Medulla oblongata (tissue), 1 donor: Measurements from ENCODE around the gene SYT1.

Experiments used
- DNase-seq: peaks from one replicate; pipeline ENCODE4 v3.0.0-alpha.2; 2015; ENCODE audit errors: extremely low spot score

SYT1 gene

DNA sequence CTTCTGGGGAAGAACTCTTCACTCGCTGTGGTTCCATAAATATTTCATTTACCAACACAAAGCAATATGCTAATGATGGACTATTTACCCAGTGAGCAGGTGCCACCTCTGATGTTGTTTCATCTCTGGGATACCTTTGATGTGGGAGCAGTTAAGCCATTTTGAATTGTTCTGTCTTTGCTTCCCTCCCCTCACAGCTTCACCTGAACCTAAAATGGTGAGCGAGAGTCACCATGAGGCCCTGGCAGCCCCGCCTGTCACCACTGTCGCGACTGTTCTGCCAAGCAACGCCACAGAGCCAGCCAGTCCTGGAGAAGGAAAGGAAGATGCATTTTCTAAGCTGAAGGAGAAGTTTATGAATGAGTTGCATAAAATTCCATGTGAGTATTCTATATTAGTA is 352.7 kb downstream of the SYT1 start:
- no peak for DNase-seq

DNA sequence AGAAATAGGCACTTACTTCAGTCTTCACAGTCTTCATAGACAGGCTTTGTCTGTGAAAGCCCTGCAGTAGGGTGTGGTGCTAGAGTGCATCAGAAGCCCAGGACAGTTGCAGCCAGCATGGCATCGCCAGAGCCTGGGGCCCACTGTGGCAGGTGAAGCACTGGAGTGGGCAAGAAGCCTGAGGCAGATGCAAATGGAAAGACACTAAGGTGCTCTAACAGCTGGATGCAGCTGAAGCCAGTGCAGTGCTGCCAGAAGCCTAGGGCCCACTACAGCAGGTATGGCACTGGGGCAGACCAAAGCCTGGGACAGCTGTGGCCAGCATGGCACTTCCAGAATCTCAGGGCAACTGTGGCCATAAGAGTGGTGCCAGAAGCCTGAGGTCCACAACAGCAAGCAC is 358.6 kb downstream of the SYT1 start:
- no peak for DNase-seq

DNA sequence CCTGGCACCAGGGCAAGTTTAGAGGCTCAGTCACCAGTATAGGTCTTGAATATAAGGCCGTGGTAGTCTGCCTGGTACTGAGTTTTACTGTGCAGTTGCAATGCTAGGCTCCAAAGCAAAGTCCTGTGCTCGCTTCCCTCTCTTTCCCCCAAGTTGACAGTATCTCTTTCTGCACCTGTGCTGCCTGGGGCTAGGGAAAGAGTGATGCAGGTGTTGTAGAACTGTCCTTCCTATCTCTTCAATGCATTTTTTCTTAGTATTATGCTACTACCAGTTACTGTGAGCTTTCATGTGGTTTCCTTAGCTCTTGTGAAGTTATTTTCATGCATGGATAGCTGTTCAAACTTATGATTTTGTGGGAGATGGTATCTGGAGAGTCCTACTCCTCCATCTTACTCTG is 359.2 kb downstream of the SYT1 start:
- DNase-seq = no peak

DNA sequence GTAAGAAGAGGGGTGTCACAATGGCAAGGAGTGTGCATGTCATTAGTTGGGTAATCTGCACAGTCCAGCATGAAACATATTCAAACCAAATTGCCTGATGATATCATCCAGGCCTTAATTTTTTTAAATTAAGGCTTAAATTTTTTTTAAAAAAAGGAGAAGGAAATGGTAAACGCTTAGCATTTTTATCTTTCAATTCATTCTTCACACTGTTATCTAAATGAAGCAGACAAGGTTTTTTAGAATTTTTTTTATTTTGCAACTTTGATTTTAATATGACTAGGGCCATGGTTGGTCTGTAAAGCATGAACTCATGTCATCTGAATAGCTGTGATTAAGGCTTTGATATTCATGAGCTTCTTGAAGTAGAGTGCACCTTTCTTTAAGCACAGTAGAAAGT is 362.5 kb downstream of the SYT1 start:
- DNase-seq = no peak

DNA sequence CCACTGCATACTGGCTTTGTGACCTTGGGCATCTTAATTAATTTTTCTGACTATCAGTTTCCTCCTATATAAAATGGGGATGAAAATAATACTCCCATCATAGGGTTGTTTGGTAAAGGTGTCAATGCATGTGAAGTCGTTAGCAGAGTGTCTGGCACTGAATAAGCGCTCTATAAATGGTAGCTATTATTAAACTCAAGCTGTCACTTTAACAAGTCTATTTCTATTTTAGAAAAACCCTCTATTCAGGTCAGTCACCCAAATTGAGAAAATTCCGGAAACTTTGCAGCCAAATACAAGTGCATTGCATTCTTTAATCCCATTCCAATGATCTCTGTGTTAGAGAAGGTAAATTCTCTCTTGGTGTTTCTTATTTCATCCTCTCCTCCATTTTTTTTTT is 363.1 kb downstream of the SYT1 start:
- DNase-seq = no peak

DNA sequence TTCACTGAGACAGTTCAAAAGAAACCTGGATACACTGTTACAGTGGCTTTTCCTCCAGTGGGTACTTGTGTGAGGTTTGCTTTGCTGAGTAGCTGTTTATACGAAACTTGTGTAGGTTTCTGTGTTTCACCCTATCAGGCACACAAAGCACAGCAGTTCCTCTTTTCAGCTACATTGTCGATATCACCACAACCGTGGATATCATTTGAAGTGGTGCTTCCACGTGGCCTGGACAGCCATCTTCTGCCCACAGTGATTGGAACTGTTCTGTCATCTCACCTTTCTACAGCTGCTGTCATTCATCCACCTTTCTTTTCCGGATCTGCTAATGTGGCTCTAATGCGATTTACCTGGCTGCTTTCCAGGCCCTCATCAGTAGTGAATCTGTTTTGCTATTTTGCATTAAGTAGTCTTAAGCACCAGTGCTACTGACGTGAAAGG is 368.8 kb downstream of the SYT1 start:
- DNase-seq = no peak

DNA sequence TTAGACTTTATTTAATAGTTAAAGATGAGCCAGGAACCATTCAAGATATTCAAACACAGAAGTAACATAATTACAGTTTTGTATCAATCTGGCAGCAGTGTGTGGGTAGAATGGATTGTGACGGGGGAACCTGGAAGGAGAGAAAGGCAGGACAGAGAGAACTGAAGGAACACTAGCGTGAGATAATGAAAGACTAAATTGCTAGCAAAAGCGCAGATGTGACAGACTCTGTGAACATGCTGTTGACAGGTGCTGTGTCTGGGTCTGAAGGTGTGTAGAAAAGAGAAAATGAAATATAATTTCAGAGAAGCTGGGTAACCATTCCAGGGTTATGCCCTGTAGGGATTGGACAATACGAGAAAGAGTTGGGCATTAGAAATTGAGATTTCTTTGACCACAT is 372.3 kb downstream of the SYT1 start:
- no peak for DNase-seq

DNA sequence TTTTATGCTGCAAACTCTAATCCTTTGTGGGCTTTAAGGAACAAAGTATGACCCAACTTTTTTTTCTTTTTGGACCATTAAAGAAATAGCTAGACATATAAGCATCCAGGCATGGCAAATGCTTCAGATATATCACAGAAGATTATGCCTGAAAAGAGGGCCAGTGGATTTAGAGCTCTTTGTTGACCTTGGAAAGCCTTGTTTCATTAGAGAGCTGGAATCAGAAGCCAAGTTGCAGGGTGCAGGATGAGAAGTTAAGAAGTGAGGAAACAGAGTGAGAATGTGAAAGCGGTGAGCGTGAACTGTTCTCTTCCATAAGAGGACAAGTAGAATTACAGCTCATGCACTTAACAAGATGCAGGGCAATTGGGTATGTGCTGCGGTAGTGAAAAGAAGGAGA is 373.7 kb downstream of the SYT1 start:
- no peak for DNase-seq

DNA sequence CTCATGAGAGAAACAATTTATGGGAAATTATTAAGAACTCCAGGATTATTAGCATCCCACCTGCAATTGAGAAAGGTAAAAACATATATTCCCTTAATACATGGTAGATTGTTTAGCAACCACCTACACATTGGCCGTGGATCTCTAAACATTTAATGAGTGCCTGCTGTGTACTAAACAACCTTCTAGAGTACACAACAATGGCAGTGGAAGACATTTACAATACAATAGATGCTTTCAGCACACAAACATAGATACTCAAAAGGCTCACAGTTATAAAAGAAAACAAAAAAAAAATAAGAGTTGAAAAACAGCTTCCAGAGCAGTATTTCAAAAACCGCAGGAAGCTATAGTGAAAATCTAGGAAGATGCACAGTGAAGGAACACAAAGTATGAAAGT is 382.9 kb downstream of the SYT1 start:
- DNase-seq = no peak

DNA sequence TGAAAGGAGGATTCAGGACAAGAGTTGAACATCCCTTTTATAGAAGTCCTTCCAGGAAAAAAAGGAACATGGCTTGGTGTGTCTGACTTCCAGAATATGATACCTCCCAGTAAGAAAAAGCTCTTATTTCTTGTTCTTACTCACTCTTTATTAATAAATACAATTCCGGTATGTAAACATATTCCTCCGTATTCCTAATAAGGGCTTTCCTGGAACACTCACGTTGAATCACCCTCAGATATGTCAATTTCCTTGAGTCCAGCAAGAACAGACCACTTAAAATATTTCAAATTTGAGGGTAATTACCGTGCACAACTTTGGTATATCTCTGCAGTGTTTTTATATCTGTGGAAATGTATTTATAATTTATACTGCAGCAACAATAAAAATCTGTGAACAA is 385.6 kb downstream of the SYT1 start:
- DNase-seq = no peak

DNA sequence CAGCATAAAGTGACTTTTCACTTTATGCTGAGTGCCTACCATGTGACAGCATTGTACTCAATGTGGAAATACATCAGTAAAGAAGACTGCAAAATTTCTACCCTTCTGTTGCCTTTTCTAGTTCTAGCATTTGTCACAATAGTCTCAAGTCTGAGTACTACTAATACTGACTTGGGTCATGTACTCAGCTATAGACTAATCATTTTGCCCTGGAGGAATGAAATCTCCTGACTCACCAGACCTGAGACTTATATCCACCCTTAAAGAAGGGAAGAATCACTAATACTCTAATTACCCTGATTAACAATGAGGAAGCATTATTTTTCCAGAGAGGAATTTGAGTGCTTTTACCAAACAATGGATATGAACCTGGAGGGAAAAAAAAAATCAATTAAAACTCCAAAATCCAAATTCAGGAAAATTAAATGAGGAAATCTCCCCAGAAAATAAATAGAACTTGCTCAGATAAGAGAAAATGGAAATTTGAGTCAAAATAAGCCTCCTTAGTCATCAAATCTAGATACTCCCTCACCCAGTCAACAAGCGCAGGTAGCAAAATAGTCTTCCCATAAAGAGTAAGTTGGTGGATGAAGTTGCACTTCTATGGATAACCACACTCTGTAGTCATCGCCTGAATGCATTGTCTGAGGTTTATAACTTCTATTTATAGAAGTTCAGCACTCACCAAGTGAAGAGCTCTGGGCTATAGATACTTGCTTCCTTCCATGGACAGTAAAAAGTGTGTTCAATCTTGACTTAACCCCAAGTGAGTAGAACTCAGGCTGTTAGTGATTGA is 386.6 kb downstream of the SYT1 start:
- no peak for DNase-seq

DNA sequence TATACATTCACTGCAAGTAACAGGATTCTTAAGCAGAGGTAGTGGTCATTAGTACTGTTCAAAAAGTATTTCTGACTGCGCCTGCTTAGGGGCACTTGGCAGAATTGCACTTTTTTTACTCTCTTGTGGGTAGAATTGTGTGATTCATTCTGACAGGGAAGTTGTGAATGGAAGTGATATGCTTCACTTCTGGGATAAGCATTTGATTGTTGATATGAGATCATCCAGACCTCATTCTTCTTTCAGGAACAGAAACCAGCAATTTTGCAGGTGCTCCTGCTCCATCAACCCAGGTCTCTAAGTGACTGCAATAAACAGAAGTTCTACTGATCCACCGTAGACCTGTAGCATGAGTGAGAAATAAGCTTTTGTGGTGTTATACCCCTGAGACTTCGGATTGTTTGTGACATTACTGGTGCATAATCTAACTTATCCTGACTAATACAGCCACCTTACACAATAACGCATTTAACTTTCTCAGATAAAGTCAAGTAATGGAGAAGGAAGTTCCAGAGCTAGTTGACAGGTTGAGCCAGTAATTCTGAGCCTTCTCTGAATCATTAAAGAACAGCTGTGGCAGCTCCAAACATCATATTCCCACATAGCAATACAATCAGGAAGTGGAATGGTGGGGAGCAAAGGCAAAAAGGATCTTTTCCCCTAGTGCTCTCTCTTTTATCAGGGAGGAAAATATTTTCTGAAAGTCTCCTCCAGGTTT is 387.9 kb downstream of the SYT1 start:
- no peak for DNase-seq

DNA sequence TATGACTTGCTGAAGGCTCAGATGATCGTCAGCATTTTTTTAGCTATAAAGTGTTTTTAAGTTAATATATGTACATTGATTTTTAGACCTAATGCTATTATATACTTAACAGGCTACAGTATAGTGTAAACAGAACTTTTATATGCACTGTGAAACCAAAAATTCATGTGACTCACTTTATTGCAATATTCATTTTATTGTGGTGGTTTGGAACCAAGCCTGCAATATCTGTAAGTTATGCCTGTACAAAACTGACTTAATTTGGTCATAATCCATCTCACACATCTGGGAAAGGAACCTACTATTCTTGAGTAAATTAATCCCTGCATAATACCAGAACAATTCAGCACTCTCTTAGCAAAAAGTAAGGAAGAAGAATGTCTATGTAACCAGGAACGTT is 390.7 kb downstream of the SYT1 start:
- DNase-seq = no peak

DNA sequence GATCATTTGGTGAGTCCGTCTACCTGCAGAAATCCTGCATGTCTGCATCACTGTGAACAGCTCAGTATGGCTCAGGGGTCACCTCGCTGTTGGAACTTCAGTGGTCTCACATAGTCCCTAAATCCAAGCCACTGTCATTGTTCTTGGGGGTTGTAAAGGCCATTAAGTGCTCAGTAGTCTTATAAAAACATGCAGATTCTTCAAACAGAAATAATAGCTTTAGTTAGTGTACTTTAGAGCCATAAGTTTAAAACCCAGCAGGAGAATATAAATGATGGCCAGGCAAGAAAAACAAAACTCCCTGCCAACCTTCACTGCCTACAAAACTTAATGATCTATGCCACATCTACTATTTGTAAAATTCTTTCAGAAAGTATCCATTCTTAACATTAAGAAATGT is 396.3 kb downstream of the SYT1 start:
- no peak for DNase-seq

DNA sequence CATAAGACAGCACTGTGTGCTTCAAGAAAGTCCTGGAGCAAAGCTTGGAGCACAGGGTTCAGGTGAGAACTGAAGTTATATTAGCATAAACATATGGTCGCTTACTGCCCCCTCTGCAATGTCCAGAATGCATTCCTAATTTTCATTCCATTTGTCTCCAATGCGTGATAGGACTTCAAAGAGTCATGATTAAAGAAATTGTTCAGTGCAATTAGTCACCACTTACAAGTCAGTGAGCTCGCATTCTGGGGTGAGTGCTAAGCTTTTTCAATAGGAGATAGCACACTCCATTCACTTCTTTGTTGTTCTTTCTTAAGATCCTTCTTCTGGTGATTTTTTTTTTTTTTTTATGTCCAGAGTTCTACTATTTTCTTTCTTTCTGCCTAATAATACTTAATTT is 398.4 kb downstream of the SYT1 start:
- no peak for DNase-seq

DNA sequence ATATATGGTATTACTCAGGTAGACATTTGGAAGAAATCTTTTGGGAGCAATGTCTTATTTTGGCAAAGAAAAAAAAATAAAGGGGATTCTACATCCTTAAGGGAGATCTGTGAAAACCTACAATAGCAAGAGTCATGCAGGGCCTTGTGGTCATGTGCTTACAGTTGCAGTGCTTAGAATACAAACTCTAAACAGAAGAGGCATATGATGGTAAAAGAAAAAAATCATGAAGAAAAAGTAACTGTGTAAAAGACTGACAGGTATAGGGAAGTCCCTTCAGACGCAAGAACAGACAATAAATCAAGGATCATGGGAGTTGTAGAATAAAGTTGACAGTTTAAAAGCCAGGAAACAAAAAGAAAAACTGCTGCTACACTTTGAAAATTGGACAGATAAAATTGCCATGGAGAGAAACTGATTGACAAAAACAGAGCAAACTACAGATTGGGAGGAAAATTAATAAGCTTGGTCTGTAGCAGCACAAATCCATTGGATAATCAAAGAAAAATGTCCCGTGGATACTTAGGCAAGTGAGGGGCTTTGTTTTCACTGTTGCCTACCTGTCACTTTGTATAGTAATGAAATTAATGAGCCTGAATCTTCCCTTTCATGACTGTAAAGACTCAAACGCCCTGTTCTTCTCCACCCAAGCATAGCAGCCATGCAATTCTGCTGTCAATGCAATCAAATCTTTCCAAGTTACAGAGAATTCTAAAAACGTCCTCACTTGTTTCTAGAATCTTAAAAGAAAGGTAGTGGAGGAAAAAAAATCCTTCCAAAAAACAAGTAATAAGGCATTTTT is 402.0 kb downstream of the SYT1 start:
- DNase-seq = no peak

DNA sequence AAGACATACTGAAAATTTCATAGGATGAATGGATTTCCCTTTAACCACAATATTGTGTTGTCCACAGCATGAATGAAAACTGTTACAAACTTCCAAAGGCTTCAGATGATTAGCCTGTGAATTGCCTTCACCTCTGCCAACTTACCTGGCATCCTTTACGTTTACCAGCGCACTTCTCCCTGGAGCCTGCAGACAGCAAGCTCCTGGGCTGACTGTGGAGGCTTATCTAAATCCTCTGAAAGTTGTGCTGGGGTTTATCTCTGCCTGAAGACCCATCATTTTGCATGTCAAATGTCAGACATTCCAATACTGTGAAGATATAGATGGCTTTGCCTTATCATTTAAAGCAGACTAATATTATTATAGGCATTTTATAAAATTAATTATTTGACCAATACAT is 403.0 kb downstream of the SYT1 start:
- DNase-seq = no peak

DNA sequence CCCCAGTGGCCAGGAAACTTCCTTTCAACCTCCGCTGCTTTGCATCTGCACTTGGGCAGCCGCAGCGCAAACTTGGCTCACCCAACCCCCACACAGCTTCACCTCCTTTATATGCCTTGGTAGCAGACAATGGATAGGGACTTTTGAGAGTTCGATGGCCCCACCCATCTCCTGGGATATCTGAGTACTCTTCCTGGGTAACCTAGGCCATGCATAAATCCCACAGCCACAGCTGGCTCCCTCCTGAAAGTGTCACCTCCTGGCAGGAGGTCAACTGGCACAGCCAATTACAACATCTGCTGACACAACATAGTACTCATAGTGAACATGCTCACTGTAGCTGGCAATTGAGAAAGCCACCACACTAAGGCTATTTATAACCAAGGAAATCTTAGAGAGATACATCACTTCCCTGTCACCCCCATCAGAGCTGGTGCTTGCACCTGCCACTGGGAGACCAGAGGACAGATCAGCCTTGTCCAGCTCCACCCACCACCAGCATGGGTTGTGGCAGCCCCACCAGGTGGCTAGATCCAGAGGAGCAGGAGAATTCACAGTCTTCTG is 410.0 kb downstream of the SYT1 start:
- no peak for DNase-seq

DNA sequence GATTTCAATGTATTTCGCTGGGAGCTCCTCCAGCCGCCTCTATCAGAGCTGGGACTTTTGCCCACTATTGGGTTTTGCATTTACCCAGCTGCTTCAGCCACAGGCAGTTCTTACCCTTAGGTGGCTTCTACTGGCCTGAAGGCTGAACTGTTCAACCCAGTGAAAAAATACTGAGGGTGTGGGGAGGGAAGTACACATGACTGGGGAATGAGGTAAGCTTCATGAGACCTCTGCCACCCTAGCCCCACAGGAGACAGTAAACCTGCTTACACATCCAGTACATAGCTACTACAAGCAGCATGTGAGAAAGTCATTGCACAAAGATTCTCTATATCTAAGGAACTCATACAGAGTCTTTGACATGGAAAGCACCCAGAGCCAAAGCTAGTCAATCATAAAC is 411.1 kb downstream of the SYT1 start:
- DNase-seq = no peak

DNA sequence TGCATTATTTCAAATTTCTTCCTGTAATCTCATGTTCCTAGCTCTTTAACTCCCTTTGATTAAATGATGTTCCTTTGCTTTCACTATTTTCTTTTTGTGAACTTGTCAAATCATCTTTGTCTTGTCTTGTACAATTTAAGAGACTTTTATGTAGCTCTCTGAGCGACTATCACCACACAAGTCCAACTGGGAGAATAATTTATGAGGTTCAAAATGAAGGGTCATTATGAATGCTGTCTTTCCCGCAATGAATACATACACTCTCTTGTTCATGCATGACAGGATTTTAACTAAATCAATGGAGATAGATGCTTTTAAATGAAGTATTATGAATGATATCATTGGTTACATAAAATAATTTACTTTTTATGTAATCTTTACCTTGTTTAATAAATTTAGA is 418.8 kb downstream of the SYT1 start:
- DNase-seq = no peak

DNA sequence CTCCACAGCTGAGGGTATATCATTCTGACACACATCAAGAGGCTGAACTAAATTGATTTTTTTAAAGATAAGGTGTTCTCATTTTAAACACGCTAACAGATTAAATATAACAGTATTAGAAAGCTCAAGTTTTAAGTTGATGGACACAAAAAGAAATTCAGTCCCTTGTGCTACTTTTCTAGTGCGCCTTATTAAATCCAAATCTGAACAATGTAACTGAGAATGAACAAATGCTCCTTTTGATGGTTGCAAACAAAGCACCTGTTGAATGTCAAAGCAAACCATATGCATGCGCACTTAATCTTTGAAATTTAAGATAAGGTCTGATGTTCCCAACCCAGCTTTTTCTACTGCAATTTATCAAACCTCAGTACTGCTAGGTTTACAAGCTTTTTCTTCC is 424.3 kb downstream of the SYT1 start:
- DNase-seq = no peak

DNA sequence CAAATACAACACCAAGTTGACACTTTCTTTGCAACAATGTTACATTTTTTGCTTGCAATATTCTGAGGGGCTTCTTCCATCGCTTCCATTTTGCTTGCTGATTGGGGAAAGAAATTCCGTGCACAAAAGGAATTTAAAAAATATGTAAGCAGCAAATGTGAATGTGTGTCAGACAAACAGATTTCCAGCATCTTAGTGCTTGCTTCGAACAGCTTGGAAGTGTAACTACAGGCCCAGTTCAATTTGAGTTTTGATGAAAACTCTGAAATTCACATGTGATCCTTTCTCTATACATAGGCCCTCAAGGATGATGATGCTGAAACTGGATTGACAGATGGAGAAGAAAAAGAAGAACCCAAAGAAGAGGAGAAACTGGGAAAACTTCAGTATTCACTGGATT is 427.1 kb downstream of the SYT1 start:
- DNase-seq = no peak
